HG02610 (cell line): ENCODE measurements around the gene CACTIN.
"Not testable (repeated sequence)": the region's sequence is repeated elsewhere in the genome, so short reads cannot be mapped to it uniquely, and the experiment has no call there.

ENCODE experiments used
- ATAC-seq: cut with Tn5 transposase; IDR thresholded peaks from one replicate; pipeline ENCODE4 v1.9.1; 2021; ENCODE audit warnings: mild to moderate bottlenecking, moderate library complexity; ENCODE audit not compliant: unreplicated experiment

CACTIN gene

DNA sequence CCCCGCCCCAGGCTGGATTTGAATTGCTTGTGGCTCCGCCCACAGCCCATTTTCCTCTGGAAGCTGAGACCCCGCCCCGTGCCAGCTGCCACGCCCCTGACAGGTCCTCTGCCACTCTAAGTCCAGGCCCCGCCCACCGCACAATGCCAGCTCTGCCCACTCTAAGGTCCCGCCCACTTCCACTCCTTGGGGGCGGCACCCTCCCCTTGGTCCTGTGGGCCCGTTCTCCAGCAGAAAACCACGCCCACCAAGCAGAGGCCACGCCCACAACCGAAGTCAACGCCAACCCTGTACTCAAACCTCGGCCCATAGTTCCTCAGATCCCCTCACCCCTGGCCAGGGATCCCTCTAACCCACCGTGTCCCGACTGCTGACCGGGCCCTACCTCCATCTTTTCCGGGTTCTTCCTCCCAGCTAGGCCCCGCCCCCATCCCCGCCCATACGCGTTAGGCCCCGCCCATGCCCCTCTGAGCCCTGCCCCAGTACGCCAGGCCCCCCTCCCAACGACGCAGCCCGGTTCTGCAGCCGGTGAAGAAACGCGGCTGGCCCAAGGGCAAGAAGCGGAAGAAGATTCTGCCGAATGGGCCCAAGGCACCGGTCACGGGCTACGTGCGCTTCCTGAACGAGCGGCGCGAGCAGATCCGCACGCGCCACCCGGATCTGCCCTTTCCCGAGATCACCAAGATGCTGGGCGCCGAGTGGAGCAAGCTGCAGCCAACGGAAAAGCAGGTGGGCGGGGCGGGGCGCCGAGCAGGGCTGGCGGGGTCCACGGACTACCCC is 52.5 kb downstream of the CACTIN start:
- ATAC-seq = no peak

- ATAC-seq = no peak
Measured at GRCh38 chr19:3573162-3573857, 53.3 kb downstream of the CACTIN start.

GRCh38 chr19:3572855-3573161 is 53.8 kb downstream of the CACTIN start, which contains the start of gene HMG20B:
TSS of gene HMG20B (plus strand) at chr19:3572944. CDS start at chr19:3573310, 366 bp downstream.
- no peak for ATAC-seq

DNA sequence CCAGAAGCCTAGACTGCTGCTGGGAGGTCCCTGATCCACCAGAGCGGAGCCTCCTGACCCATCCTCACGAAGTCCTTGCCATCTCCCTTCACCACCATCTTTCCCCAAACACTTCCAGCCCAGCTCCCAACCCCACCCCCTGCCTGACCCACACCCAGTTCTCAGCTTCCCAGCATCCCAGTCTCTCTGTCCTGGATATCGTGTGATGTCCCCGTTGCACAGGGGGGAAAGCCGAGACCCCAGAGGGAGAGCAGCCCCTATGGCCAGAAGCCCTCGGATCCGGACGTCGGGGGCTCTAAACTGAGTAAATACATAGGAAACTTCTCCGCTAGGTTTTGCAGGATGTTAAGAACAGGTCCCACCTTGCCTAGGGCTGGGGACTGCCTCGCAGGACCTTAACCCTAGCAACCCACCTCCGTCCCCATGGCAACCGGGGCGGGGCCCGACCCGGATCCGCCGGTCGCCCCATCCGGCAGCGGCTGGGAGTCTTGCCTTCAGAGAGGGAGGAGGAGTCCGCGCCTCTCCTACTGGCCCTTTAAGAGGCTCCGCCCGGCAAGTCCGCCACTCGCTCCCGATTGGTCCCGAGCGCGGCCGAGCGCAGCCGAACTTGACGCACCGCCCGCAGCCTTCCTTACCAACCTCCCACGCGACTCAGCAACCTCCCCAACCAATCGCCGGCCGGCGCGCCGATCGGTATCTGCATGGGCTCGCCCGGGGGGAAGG is 54.3 kb downstream of the CACTIN start:
- peak; percentile 95 for ATAC-seq

GRCh38 chr19:3570606-3571011 is 56.0 kb downstream of the CACTIN start:
- no peak for ATAC-seq

GRCh38 chr19:3570042-3570441 is 56.5 kb downstream of the CACTIN start:
- not testable (repeated sequence) for ATAC-seq

DNA sequence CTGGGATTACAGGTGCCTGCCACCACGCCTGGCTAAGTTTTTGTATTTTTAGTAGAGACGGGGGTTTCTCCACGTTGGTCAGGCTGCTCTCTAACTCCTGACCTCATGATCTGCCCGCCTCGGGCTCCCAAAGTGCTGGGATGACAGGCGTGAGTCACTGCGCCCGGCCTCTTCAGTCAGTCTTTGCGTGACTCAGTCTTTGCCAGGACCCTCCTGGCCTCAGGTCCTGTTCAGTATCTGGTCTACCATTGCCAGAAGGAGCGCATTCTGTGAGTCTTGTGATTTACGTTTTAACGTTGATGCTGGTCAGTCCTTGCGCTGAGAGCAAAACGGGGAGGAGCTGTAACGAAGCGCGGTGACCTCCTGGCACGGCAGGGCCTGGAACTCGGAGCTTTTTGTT is 61.5 kb downstream of the CACTIN start:
- ATAC-seq = no peak

GRCh38 chr19:3563709-3564524 is 62.7 kb downstream of the CACTIN start:
- ATAC-seq = no peak
